ENCODE data around the gene TIMM9.

The TIMM9 gene

DNA sequence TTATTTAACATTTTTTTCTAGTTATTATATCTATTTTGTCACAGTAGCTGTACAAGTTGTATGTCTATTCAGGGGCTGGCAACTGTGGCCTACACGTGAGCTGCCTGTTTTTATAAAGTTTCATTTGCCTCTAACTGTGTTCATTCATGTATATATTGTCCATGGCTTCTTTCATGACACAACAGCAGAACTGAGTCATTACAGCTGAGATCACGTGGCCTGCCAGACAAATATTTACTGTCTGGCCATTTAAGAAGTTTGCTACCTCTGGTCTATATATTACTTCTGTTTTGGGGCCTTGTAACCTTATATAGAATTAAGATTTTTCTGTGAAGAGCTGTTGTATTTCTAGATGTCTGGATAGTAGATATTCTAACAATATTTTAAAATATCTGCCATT lies 38.1 kb upstream of the TIMM9 start:
- H3K27ac ChIP-seq = no peak overlapping the region
- TF ChIP-seq, protein P1, sequence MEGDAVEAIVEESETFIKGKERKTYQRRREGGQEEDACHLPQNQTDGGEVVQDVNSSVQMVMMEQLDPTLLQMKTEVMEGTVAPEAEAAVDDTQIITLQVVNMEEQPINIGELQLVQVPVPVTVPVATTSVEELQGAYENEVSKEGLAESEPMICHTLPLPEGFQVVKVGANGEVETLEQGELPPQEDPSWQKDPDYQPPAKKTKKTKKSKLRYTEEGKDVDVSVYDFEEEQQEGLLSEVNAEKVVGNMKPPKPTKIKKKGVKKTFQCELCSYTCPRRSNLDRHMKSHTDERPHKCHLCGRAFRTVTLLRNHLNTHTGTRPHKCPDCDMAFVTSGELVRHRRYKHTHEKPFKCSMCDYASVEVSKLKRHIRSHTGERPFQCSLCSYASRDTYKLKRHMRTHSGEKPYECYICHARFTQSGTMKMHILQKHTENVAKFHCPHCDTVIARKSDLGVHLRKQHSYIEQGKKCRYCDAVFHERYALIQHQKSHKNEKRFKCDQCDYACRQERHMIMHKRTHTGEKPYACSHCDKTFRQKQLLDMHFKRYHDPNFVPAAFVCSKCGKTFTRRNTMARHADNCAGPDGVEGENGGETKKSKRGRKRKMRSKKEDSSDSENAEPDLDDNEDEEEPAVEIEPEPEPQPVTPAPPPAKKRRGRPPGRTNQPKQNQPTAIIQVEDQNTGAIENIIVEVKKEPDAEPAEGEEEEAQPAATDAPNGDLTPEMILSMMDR (IDR thresholded peaks at IDR 0.05) = no peak
- H3K36me3 ChIP-seq = peaks cover 49 to 77% (median 54%) of the 10 kb centered on the region in 3 donors
- no peaks in the 10 kb centered on the region for H3K9me3 ChIP-seq
- H3K27me3 ChIP-seq = no peaks in the 10 kb centered on the region
- DNase-seq = no peak
- intact Hi-C loops (cut with DNase I; ENCODE audit: low total_unique reads) = no loop called here
- no peaks in the 10 kb centered on the region for H3K4me1 ChIP-seq
- H3K4me3 ChIP-seq = no peak overlapping the region

DNA sequence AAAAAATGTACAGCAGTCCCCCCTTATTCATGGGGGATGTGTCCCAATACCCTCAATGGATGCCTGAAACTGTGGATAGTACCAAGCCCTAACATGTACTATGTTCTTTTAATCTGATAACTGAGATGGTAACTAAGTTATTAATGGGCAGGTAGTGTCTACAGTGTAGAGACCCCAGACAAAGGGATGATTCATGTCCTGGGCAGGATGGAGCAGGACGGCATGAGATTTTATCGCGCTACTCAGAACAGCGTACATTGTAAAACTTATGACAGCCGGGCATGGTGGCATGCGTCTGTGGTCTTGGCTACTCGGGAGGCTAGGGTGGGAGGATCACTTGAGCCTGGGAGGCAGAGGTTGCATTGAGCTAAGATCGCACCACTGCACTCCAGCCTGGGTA lies 37.3 kb upstream of the TIMM9 start:
- DNase-seq = no peak
- H3K36me3 ChIP-seq = peaks cover 50 to 77% (median 54%) of the 10 kb centered on the region in 3 donors
- intact Hi-C loops (cut with DNase I; ENCODE audit: low total_unique reads) = no loop called here

DNA sequence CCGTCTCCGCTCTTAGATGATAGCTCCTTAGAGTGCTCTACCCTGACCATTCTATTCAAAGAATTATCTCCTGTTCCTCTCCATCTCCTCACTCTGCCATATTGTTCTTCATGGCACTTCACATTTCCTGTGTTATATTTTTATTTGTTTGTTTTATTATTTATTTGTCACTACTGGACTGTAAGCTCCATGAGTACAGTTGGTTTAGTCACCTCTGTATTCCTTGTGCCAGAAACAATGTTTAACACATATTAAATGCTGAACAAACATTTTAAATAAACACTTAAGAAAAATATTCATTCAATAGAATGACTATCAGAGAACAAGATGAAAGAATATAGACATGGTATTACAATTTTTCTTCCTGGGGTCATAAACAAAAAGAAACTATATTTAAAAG lies 35.8 kb upstream of the TIMM9 start:
- TF ChIP-seq, protein P1 (IDR thresholded peaks at IDR 0.05) = no peak
- H3K9me3 ChIP-seq = no peaks in the 10 kb centered on the region
- no peak for DNase-seq
- no peaks in the 10 kb centered on the region for H3K27me3 ChIP-seq
- intact Hi-C loops (cut with DNase I; ENCODE audit: low total_unique reads) = no loop called here
- H3K4me3 ChIP-seq = no peak overlapping the region
- H3K36me3 ChIP-seq = peaks cover 39 to 67% (median 52%) of the 10 kb centered on the region in 3 donors
- no peaks in the 10 kb centered on the region for H3K4me1 ChIP-seq
- no peak overlapping the region for H3K27ac ChIP-seq

More for the DNA sequence above, 37.3 kb upstream of the TIMM9 start:
- no peaks in the 10 kb centered on the region for H3K4me1 ChIP-seq
- no peaks in the 10 kb centered on the region for H3K9me3 ChIP-seq
- TF ChIP-seq, protein P1 (IDR thresholded peaks at IDR 0.05) = no peak
- H3K27ac ChIP-seq = no peak overlapping the region
- no peak overlapping the region for H3K4me3 ChIP-seq
- H3K27me3 ChIP-seq = no peaks in the 10 kb centered on the region

DNA sequence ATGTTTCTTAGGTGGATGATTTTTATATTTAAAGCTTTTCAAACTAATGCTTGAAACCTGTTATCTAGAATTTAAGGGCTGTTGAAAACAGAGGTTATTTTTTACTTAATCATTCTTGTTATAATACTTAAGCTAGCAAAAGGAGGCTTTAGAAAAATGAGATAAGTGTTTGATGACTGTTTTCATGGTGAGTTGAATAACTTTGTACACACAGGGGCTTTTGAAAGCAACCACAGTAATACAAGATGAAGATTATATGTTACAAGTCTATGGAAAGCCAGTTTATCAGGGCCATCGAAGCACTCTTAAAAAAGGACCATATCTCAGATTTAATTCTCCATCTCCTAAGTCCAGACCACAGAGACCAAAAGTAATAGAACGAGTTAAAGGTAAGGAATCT lies 33.4 kb upstream of the TIMM9 start:
- intact Hi-C loops (cut with DNase I; ENCODE audit: low total_unique reads) = no loop called here
- Histone ChIP-seq H3K9me3 (no peaks in the 10 kb centered on the region), H3K4me3 (no peak overlapping the region), H3K27me3 (no peaks in the 10 kb centered on the region), H3K36me3 (peaks cover 39 to 63% (median 53%) of the 10 kb centered on the region in 3 donors), H3K27ac (no peak overlapping the region), H3K4me1 (no peaks in the 10 kb centered on the region)
- no peak for DNase-seq
- TF ChIP-seq, protein P1 (IDR thresholded peaks at IDR 0.05) = no peak

DNA sequence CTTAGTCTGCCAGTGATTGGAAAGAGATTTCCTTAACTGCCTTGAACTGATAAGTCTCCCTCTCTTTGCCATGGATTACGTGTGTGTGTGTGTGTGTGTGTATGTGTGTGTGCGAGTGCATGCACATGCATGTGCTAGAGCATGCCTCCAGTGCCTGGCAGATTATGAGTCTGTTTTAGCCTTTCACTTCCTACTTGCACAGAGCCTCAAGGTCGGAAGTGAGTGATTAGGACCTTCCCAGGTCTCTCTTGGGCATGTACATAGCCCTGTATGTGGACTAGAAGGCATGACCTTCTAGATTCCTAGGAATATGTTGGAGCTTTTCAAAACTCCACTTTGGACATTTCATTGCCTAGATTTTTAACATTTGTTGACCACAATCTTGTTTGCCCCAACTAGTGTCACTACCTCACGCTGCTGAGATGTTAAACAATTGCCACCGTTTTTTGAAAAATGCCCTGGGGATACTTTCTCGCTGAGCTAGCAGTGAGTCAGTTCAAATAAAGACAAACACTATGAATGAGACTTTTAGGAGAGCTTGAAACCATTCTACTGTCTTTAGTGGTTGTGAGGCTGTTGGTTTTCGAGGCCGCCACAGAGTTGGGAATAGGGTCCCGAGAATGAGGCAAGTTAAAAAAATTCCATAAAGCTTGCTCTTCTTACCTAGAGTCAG lies 28.4 kb upstream of the TIMM9 start:
- Histone ChIP-seq H3K4me1 (no peaks in the 10 kb centered on the region), H3K36me3 (peaks cover 45 to 68% (median 53%) of the 10 kb centered on the region in 3 donors), H3K9me3 (no peaks in the 10 kb centered on the region), H3K4me3 (no peak overlapping the region), H3K27me3 (no peaks in the 10 kb centered on the region), H3K27ac (no peak overlapping the region)
- intact Hi-C loops (cut with DNase I; ENCODE audit: low total_unique reads) = no loop called here
- no peak for DNase-seq
- TF ChIP-seq, protein P1 (IDR thresholded peaks at IDR 0.05) = no peak
